ENCODE results near the gene KCNT1. TPM values are rescaled to one million over a fixed set of nuclear protein-coding genes. Genes with fewer than 3 reads are reported as not detected.
A peak's percentile ranks its signal among the peaks of the same experiment; 100 is the strongest.

Gene KCNT1
- total RNA-seq, 2 experiments from 2014 or later, result not detected

- no peaks in the 10 kb centered on the region for H3K27me3 Mint-ChIP-seq
- POLR2A ChIA-PET, result no interaction called here
- intact Hi-C loops (cut with DNase I, micrococcal nuclease), result no loop called here
Observed at GRCh38 chr9:135768516-135769218, 66.7 kb downstream of the KCNT1 start.

GRCh38 chr9:135769489-135770202 lies 67.7 kb downstream of the KCNT1 start:
- no peaks in the 10 kb centered on the region for H3K4me1 Mint-ChIP-seq
- no peaks in the 10 kb centered on the region for H3K27me3 Mint-ChIP-seq
- no peak overlapping the region for H3K4me3 Mint-ChIP-seq
- CTCF ChIA-PET, result no interaction called here
- H3K36me3 Mint-ChIP-seq (ENCODE audit: low read depth), result no peaks in the 10 kb centered on the region
- POLR2A ChIA-PET, result no interaction called here
- no peak for DNase-seq
- ATAC-seq, result no peak
- H3K27ac Mint-ChIP-seq, result no peak overlapping the region
- peaks cover 5% of the 10 kb centered on the region for H3K9me3 Mint-ChIP-seq (ENCODE audit: low read depth)
- intact Hi-C loops (cut with DNase I, micrococcal nuclease), result no loop called here

More at GRCh38 chr9:135768516-135769218, 66.7 kb downstream of the KCNT1 start:
- no peak for ATAC-seq
- H3K4me3 Mint-ChIP-seq, result no peak overlapping the region
- no peak overlapping the region for H3K27ac Mint-ChIP-seq
- no peaks in the 10 kb centered on the region for H3K36me3 Mint-ChIP-seq (ENCODE audit: low read depth)
- CTCF ChIA-PET, result no interaction called here
- DNase-seq, result no peak
- peaks cover 5% of the 10 kb centered on the region for H3K9me3 Mint-ChIP-seq (ENCODE audit: low read depth)
- no peaks in the 10 kb centered on the region for H3K4me1 Mint-ChIP-seq

- ChIA-PET POLR2A (no interaction called here), CTCF (no interaction called here)
- intact Hi-C loops (cut with DNase I, micrococcal nuclease), result no loop called here
- Mint-ChIP-seq H3K27ac (no peak overlapping the region), H3K4me1 (no peaks in the 10 kb centered on the region), H3K27me3 (no peaks in the 10 kb centered on the region), H3K4me3 (no peak overlapping the region), H3K9me3 (ENCODE audit: low read depth) (peaks cover 5% of the 10 kb centered on the region), H3K36me3 (ENCODE audit: low read depth) (no peaks in the 10 kb centered on the region)
- ATAC-seq (no peak), DNase-seq (no peak)
Observed at GRCh38 chr9:135770203-135770535, 68.2 kb downstream of the KCNT1 start.

- ATAC-seq (no peak), DNase-seq (no peak)
- POLR2A ChIA-PET, result no interaction called here
- Mint-ChIP-seq H3K4me1 (no peaks in the 10 kb centered on the region), H3K9me3 (ENCODE audit: low read depth) (peaks cover 5% of the 10 kb centered on the region), H3K27ac (no peak overlapping the region), H3K36me3 (ENCODE audit: low read depth) (no peaks in the 10 kb centered on the region), H3K27me3 (no peaks in the 10 kb centered on the region), H3K4me3 (no peak overlapping the region)
- CTCF ChIA-PET, result no interaction called here
- intact Hi-C loops (cut with DNase I, micrococcal nuclease), result no loop called here
Observed at GRCh38 chr9:135770771-135771170, 68.8 kb downstream of the KCNT1 start.

GRCh38 chr9:135771401-135772051 lies 69.5 kb downstream of the KCNT1 start:
- Mint-ChIP-seq H3K27me3 (no peaks in the 10 kb centered on the region), H3K9me3 (ENCODE audit: low read depth) (no peaks in the 10 kb centered on the region), H3K27ac (no peak overlapping the region), H3K4me1 (no peaks in the 10 kb centered on the region), H3K4me3 (no peak overlapping the region), H3K36me3 (ENCODE audit: low read depth) (no peaks in the 10 kb centered on the region)
- CTCF ChIA-PET, result no interaction called here
- intact Hi-C loops (cut with DNase I, micrococcal nuclease), result no loop called here
- ATAC-seq (no peak), DNase-seq (no peak)
- POLR2A ChIA-PET, result no interaction called here

GRCh38 chr9:135772056-135772646 lies 70.2 kb downstream of the KCNT1 start:
- POLR2A ChIA-PET, result no interaction called here
- ATAC-seq (peak; percentile 47), DNase-seq (peak; percentile 41)
- H3K36me3 Mint-ChIP-seq (ENCODE audit: low read depth), result no peaks in the 10 kb centered on the region
- no peaks in the 10 kb centered on the region for H3K9me3 Mint-ChIP-seq (ENCODE audit: low read depth)
- no peaks in the 10 kb centered on the region for H3K27me3 Mint-ChIP-seq
- H3K27ac Mint-ChIP-seq, result no peak overlapping the region
- intact Hi-C loops (cut with DNase I, micrococcal nuclease), result no loop called here
- H3K4me3 Mint-ChIP-seq, result no peak overlapping the region
- H3K4me1 Mint-ChIP-seq, result no peaks in the 10 kb centered on the region
- CTCF ChIA-PET, result no interaction called here

GRCh38 chr9:135772702-135773493 lies 70.9 kb downstream of the KCNT1 start:
- Mint-ChIP-seq H3K4me3 (no peak overlapping the region), H3K4me1 (no peaks in the 10 kb centered on the region), H3K27ac (no peak overlapping the region), H3K9me3 (ENCODE audit: low read depth) (no peaks in the 10 kb centered on the region), H3K27me3 (no peaks in the 10 kb centered on the region), H3K36me3 (ENCODE audit: low read depth) (no peaks in the 10 kb centered on the region)
- CTCF ChIA-PET, result no interaction called here
- intact Hi-C loops (cut with DNase I, micrococcal nuclease), result no loop called here
- POLR2A ChIA-PET, result no interaction called here
- DNase-seq (no peak), ATAC-seq (no peak)

- DNase-seq (no peak), ATAC-seq (no peak)
- Mint-ChIP-seq H3K27me3 (no peaks in the 10 kb centered on the region), H3K36me3 (ENCODE audit: low read depth) (no peaks in the 10 kb centered on the region), H3K9me3 (ENCODE audit: low read depth) (no peaks in the 10 kb centered on the region), H3K4me3 (no peak overlapping the region), H3K4me1 (no peaks in the 10 kb centered on the region), H3K27ac (no peak overlapping the region)
- ChIA-PET CTCF (no interaction called here), POLR2A (no interaction called here)
- intact Hi-C loops (cut with DNase I, micrococcal nuclease), result no loop called here
Observed at GRCh38 chr9:135773530-135774238, 71.7 kb downstream of the KCNT1 start.

- no peaks in the 10 kb centered on the region for H3K4me1 Mint-ChIP-seq
- DNase-seq, result no peak
- H3K4me3 Mint-ChIP-seq, result no peak overlapping the region
- no peak for ATAC-seq
- H3K27me3 Mint-ChIP-seq, result no peaks in the 10 kb centered on the region
- POLR2A ChIA-PET, result no interaction called here
- intact Hi-C loops (cut with DNase I, micrococcal nuclease), result no loop called here
- H3K9me3 Mint-ChIP-seq (ENCODE audit: low read depth), result no peaks in the 10 kb centered on the region
- no peak overlapping the region for H3K27ac Mint-ChIP-seq
- CTCF ChIA-PET, result no interaction called here
- no peaks in the 10 kb centered on the region for H3K36me3 Mint-ChIP-seq (ENCODE audit: low read depth)
Observed at GRCh38 chr9:135774239-135774747, 72.3 kb downstream of the KCNT1 start.

- Mint-ChIP-seq H3K27ac (no peak overlapping the region), H3K9me3 (ENCODE audit: low read depth) (no peaks in the 10 kb centered on the region), H3K27me3 (no peaks in the 10 kb centered on the region), H3K4me1 (no peaks in the 10 kb centered on the region), H3K4me3 (no peak overlapping the region), H3K36me3 (ENCODE audit: low read depth) (no peaks in the 10 kb centered on the region)
- intact Hi-C loops (cut with DNase I, micrococcal nuclease), result no loop called here
- no peak for ATAC-seq
- no peak for DNase-seq
- ChIA-PET CTCF (no interaction called here), POLR2A (no interaction called here)
Observed at GRCh38 chr9:135774794-135775525, 73.0 kb downstream of the KCNT1 start.

Data from activated CD4-positive, alpha-beta T cell treated with anti-CD3 and anti-CD28 coated beads for 36 hours (primary cell).